GM18858 (cell line): Measurements from ENCODE around the gene KCP.

Source experiments
- ATAC-seq: cut with Tn5 transposase; IDR thresholded peaks from one replicate; pipeline ENCODE4 v1.9.1; 2021; ENCODE audit not compliant: unreplicated experiment

Gene KCP

GRCh38 chr7:128888756-128889095, 21.8 kb downstream of the KCP start:
- ATAC-seq, result no peak

GRCh38 chr7:128888039-128888755, 22.3 kb downstream of the KCP start:
- ATAC-seq, result no peak

- ATAC-seq, result no peak
Measured at GRCh38 chr7:128887169-128888038, 23.1 kb downstream of the KCP start.

GRCh38 chr7:128886391-128887168, 23.9 kb downstream of the KCP start:
- no peak for ATAC-seq

- no peak for ATAC-seq
Measured at GRCh38 chr7:128885370-128886187, 24.9 kb downstream of the KCP start.

- ATAC-seq, result no peak
Measured at GRCh38 chr7:128884561-128885369, 25.7 kb downstream of the KCP start.

GRCh38 chr7:128883622-128884448, 26.7 kb downstream of the KCP start:
- peak; percentile 47 for ATAC-seq

GRCh38 chr7:128882134-128882533, 28.4 kb downstream of the KCP start:
- ATAC-seq, result no peak

- no peak for ATAC-seq
Measured at GRCh38 chr7:128881458-128882125, 28.9 kb downstream of the KCP start.

GRCh38 chr7:128880791-128881457, 29.6 kb downstream of the KCP start:
- no peak for ATAC-seq

GRCh38 chr7:128879939-128880746, 30.4 kb downstream of the KCP start:
- no peak for ATAC-seq

- ATAC-seq, result no peak
Measured at GRCh38 chr7:128879461-128879938, 31.0 kb downstream of the KCP start.

- ATAC-seq, result no peak
Measured at GRCh38 chr7:128878226-128879105, 32.0 kb downstream of the KCP start.

GRCh38 chr7:128877756-128878120, 32.8 kb downstream of the KCP start:
- ATAC-seq, result no peak

GRCh38 chr7:128876978-128877755, 33.3 kb downstream of the KCP start:
- ATAC-seq, result no peak
